B cell (primary cell): Measurements from ENCODE around the gene ITGA7.

Experiments
- EZH2 ChIP-seq: IDR thresholded peaks from 2 replicates; pipeline ENCODE4 v1.6.1; 2012; ENCODE audit warnings: borderline replicate concordance, low read depth, mild to moderate bottlenecking, moderate library complexity, low read length; ENCODE audit not compliant: insufficient read depth, poor library complexity, severe bottlenecking
- TF ChIP-seq, protein P1 (sequence below): fragments of 200-600 bp; IDR thresholded peaks from one replicate; pipeline ENCODE4 v1.8.0; 2022; ENCODE audit warnings: antibody characterized with exemption, mild to moderate bottlenecking

DNA sequence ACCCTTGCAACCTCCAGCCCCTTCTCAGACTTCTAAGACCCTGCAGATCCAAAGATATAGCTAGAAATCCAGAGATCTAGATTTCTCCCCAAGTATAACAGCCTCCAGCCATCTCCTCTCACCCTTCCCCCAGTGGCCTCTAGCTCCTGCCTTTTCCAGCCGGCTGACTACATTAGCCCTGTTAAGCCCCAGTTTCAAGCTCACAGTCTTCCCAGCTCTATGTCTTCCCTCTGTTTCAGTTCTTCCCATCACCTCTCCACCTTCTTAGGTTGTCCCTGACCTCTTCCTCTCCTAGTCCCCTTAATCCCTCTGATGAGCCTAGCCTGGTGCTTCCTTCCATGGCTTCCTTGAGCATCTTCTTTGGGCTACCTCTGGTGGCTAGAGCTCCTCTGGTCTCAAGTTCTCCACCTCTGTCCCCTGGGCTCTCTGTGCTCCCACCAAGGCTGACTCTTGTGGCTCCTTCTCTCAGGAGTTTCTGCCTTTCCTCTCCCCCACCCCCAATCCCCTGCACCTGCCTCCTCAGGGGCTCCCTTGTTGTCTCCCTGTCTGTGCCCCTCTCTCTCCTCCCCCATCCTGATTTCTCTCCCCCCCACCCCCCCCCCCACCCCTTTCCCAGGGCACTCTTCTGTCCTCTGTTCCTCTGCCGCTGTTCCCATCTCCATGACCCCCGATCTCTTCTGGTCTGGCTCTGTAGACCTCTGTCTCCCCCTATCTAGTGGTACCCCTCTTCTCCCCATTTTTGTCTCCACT is 34.4 kb upstream of the ITGA7 start:
- TF ChIP-seq, protein P1, sequence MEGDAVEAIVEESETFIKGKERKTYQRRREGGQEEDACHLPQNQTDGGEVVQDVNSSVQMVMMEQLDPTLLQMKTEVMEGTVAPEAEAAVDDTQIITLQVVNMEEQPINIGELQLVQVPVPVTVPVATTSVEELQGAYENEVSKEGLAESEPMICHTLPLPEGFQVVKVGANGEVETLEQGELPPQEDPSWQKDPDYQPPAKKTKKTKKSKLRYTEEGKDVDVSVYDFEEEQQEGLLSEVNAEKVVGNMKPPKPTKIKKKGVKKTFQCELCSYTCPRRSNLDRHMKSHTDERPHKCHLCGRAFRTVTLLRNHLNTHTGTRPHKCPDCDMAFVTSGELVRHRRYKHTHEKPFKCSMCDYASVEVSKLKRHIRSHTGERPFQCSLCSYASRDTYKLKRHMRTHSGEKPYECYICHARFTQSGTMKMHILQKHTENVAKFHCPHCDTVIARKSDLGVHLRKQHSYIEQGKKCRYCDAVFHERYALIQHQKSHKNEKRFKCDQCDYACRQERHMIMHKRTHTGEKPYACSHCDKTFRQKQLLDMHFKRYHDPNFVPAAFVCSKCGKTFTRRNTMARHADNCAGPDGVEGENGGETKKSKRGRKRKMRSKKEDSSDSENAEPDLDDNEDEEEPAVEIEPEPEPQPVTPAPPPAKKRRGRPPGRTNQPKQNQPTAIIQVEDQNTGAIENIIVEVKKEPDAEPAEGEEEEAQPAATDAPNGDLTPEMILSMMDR = no peak
- TF ChIP-seq EZH2 = no peak
